Raji (cell line): ENCODE measurements around the gene LYST.

ENCODE experiments used
- POLR2A ChIP-seq: IDR thresholded peaks from 2 replicates; pipeline ENCODE4 v1.6.1; 2011; ENCODE audit warnings: low read depth, low read length, control low read depth; ENCODE audit not compliant: insufficient read depth

The LYST gene

GRCh38 chr1:235726557-235726956 is 140.1 kb downstream of the LYST start:
- TF ChIP-seq POLR2A, result no peak

GRCh38 chr1:235725434-235725833 is 141.3 kb downstream of the LYST start:
- TF ChIP-seq POLR2A, result no peak

- TF ChIP-seq POLR2A, result no peak
Observed at GRCh38 chr1:235724730-235725129, 142.0 kb downstream of the LYST start.

GRCh38 chr1:235722858-235723257 is 143.8 kb downstream of the LYST start:
- TF ChIP-seq POLR2A, result no peak

- no peak for TF ChIP-seq POLR2A
Observed at GRCh38 chr1:235721982-235722381, 144.7 kb downstream of the LYST start.

- TF ChIP-seq POLR2A, result no peak
Observed at GRCh38 chr1:235720544-235720943, 146.2 kb downstream of the LYST start.

- TF ChIP-seq POLR2A, result no peak
Observed at GRCh38 chr1:235714205-235714897, 152.4 kb downstream of the LYST start.

- no peak for TF ChIP-seq POLR2A
Observed at GRCh38 chr1:235712812-235713211, 153.9 kb downstream of the LYST start.

GRCh38 chr1:235710687-235711086 is 156.0 kb downstream of the LYST start:
- TF ChIP-seq POLR2A, result no peak

- TF ChIP-seq POLR2A, result no peak
Observed at GRCh38 chr1:235709018-235709417, 157.7 kb downstream of the LYST start.

- no peak for TF ChIP-seq POLR2A
Observed at GRCh38 chr1:235708390-235708962, 158.2 kb downstream of the LYST start.

- no peak for TF ChIP-seq POLR2A
Observed at GRCh38 chr1:235703506-235703905, 163.2 kb downstream of the LYST start.

GRCh38 chr1:235702412-235702811 is 164.3 kb downstream of the LYST start:
- no peak for TF ChIP-seq POLR2A

- no peak for TF ChIP-seq POLR2A
Observed at GRCh38 chr1:235697508-235697907, 169.2 kb downstream of the LYST start.

- no peak for TF ChIP-seq POLR2A
Observed at GRCh38 chr1:235689356-235689755, 177.3 kb downstream of the LYST start.

GRCh38 chr1:235688096-235688495 is 178.6 kb downstream of the LYST start:
- no peak for TF ChIP-seq POLR2A

GRCh38 chr1:235683653-235684052 is 183.1 kb downstream of the LYST start:
- no peak for TF ChIP-seq POLR2A
